HG03520 (cell line): ENCODE results near the gene BIRC2.

Source experiments
- ATAC-seq: cut with Tn5 transposase; IDR thresholded peaks from one replicate; pipeline ENCODE4 v1.9.1; 2021; ENCODE audit warnings: mild to moderate bottlenecking, moderate library complexity; ENCODE audit not compliant: unreplicated experiment

The BIRC2 gene

GRCh38 chr11:102399189-102399588 is 52.2 kb downstream of the BIRC2 start:
- no peak for ATAC-seq

- ATAC-seq = no peak
Observed at GRCh38 chr11:102400603-102401002, 53.6 kb downstream of the BIRC2 start.

- ATAC-seq = no peak
Observed at GRCh38 chr11:102401905-102402304, 54.9 kb downstream of the BIRC2 start.

- no peak for ATAC-seq
Observed at GRCh38 chr11:102402548-102402947, 55.5 kb downstream of the BIRC2 start.

GRCh38 chr11:102405501-102405900 is 58.5 kb downstream of the BIRC2 start:
- ATAC-seq = no peak

- no peak for ATAC-seq
Observed at GRCh38 chr11:102406099-102406498, 59.1 kb downstream of the BIRC2 start.

GRCh38 chr11:102407901-102408300 is 60.9 kb downstream of the BIRC2 start:
- ATAC-seq = no peak

- no peak for ATAC-seq
Observed at GRCh38 chr11:102408339-102408738, 61.3 kb downstream of the BIRC2 start.

- ATAC-seq = no peak
Observed at GRCh38 chr11:102410382-102410784, 63.4 kb downstream of the BIRC2 start.

GRCh38 chr11:102411142-102411541 is 64.1 kb downstream of the BIRC2 start:
- ATAC-seq = no peak

- ATAC-seq = no peak
Observed at GRCh38 chr11:102413497-102413896, 66.5 kb downstream of the BIRC2 start.

GRCh38 chr11:102414559-102414958 is 67.5 kb downstream of the BIRC2 start:
- ATAC-seq = no peak

GRCh38 chr11:102415304-102415916 is 68.4 kb downstream of the BIRC2 start:
- ATAC-seq = no peak

GRCh38 chr11:102416976-102417375 is 70.0 kb downstream of the BIRC2 start:
- ATAC-seq = no peak

- no peak for ATAC-seq
Observed at GRCh38 chr11:102419181-102419580, 72.2 kb downstream of the BIRC2 start.

GRCh38 chr11:102420547-102420946 is 73.5 kb downstream of the BIRC2 start:
- peak; percentile 75 for ATAC-seq

- no peak for ATAC-seq
Observed at GRCh38 chr11:102421261-102421660, 74.2 kb downstream of the BIRC2 start.

- no peak for ATAC-seq
Observed at GRCh38 chr11:102422817-102423712, 76.1 kb downstream of the BIRC2 start.

- no peak for ATAC-seq
Observed at GRCh38 chr11:102423936-102424335, 76.9 kb downstream of the BIRC2 start.

- ATAC-seq = no peak
Observed at GRCh38 chr11:102426000-102426399, 79.0 kb downstream of the BIRC2 start.

GRCh38 chr11:102426570-102426969 is 79.6 kb downstream of the BIRC2 start:
- ATAC-seq = no peak

GRCh38 chr11:102427068-102427467 is 80.1 kb downstream of the BIRC2 start:
- ATAC-seq = no peak
